D721Med (cell line): ENCODE measurements around the gene SIAH1.

Source experiments
- DNase-seq: peaks from one replicate; pipeline ENCODE4 v3.0.0; 2011; ENCODE audit warnings: low spot score; ENCODE audit not compliant: insufficient read length
- FAIRE-seq: peaks from 2 replicates; lab custom pipeline; 2011; peaks lifted over from hg19 to GRCh38; lab: Jason Lieb, UNC
- TF ChIP-seq, protein P1 (sequence below): IDR thresholded peaks from 2 replicates; pipeline ENCODE4 v1.5.1; 2012; ENCODE audit warnings: mild to moderate bottlenecking, control low read depth; ENCODE audit not compliant: insufficient read depth; ENCODE audit errors: missing control alignments

SIAH1 gene

DNA sequence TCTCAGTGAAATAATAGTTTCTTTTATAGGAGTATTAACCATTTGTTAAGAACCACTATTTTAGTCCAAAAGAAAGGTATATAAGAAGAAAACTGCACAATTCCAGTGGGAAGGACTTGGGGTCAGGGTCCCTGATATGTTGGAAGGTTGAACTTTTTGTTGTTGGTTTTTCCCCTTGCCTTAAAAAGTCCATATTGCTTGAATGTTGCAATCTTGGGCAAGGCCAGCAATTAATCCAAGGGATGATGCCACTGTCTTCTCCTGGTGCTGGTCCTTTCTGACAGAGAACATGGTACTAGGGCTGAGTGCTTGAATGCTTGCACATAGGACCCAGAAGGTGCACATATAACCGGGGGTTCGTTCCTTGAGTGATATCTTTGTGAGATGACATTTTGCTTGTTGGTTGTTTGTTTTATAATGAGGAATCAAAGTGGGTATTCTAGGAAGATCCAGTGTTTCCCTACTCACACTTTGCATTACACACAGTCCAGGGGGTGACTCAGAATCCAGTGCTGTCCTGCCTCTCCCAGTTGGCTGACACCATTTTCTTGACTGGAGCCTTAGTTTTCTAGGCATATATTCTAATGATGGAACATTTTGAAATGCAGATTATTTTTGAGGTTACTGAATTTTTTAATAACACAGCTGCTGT lies 54.9 kb downstream of the SIAH1 start:
- FAIRE-seq: no peak
- TF ChIP-seq, protein P1, sequence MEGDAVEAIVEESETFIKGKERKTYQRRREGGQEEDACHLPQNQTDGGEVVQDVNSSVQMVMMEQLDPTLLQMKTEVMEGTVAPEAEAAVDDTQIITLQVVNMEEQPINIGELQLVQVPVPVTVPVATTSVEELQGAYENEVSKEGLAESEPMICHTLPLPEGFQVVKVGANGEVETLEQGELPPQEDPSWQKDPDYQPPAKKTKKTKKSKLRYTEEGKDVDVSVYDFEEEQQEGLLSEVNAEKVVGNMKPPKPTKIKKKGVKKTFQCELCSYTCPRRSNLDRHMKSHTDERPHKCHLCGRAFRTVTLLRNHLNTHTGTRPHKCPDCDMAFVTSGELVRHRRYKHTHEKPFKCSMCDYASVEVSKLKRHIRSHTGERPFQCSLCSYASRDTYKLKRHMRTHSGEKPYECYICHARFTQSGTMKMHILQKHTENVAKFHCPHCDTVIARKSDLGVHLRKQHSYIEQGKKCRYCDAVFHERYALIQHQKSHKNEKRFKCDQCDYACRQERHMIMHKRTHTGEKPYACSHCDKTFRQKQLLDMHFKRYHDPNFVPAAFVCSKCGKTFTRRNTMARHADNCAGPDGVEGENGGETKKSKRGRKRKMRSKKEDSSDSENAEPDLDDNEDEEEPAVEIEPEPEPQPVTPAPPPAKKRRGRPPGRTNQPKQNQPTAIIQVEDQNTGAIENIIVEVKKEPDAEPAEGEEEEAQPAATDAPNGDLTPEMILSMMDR: no peak
- no peak for DNase-seq

GRCh38 chr16:48329138-48329537 lies 56.1 kb downstream of the SIAH1 start:
- TF ChIP-seq, protein P1: no peak
- no peak for FAIRE-seq
- no peak for DNase-seq

- FAIRE-seq: no peak
- DNase-seq: no peak
- TF ChIP-seq, protein P1: no peak
Measured at GRCh38 chr16:48326915-48327314, 58.3 kb downstream of the SIAH1 start.

GRCh38 chr16:48323783-48324775 lies 61.1 kb downstream of the SIAH1 start:
- FAIRE-seq (no peak), DNase-seq (no peak)
- TF ChIP-seq, protein P1: no peak

GRCh38 chr16:48321317-48322036 lies 63.7 kb downstream of the SIAH1 start:
- FAIRE-seq (no peak), DNase-seq (no peak)
- TF ChIP-seq, protein P1: no peak

DNA sequence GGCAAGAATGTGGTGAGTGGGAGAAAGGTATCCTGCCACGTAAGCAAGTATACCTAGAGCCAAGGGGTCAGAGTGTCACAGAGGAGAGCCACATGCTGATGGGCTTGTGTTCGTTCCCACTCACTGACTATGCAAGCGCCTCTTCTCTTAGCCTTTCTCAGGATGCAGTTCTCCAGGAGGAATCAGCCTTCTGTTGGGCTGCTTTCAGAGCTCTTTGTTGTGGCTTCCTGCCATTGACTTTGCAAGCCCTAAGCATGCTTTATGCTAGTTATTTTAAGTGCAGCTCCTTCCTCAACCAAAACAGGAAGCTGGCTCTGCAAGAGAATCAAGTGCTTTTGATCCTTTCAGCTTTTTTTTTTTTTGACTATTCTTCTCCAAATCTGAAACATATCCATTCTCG lies 66.6 kb downstream of the SIAH1 start:
- no peak for FAIRE-seq
- TF ChIP-seq, protein P1: no peak
- DNase-seq: no peak
